GM21717 (cell line): ENCODE results near the gene C2orf76.
A peak's percentile ranks its signal among the peaks of the same experiment; 100 is the strongest.
"Not testable (repeated sequence)": the region's sequence is repeated elsewhere in the genome, so short reads cannot be mapped to it uniquely, and the experiment has no call there.

Experiments used
- ATAC-seq: cut with Tn5 transposase; IDR thresholded peaks from one replicate; pipeline ENCODE4 v1.9.1; 2021; ENCODE audit warnings: mild to moderate bottlenecking, moderate library complexity; ENCODE audit not compliant: unreplicated experiment

The C2orf76 gene

GRCh38 chr2:119377993-119378345 lies 11.3 kb upstream of the C2orf76 start:
- no peak for ATAC-seq

DNA sequence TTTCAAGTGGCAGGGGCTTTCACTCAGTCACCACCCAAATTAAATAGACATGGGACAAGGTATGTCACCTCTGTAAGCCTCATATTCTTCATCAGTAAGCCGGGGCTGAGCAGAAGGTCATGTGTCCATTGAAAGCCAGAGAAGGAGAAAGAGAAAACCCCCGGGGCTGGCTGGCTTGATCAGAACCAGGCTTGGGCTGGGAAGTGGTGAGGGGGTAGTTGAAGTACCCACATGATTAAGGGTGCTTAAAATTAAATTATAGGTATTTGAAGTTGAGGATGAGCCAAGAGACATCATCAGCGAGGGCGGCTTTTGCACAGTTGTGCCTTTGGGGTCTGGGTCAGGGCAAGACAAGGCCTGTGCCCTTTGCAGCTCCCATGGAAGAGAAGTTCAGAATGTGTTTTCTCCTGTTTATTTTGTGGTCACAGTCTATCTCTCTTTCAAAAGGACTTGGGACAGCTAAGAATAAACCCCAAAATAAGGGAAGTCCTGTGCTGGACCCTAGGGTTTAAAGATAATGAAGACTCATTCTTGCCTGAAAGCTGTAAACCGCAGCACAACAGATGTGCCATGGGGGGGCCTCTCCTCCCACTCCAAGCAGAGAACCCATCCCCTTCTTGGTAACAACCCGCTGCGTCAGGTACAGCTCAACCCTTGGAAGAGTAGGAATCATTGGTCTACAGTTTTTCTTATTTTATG lies 10.8 kb upstream of the C2orf76 start:
- no peak for ATAC-seq

DNA sequence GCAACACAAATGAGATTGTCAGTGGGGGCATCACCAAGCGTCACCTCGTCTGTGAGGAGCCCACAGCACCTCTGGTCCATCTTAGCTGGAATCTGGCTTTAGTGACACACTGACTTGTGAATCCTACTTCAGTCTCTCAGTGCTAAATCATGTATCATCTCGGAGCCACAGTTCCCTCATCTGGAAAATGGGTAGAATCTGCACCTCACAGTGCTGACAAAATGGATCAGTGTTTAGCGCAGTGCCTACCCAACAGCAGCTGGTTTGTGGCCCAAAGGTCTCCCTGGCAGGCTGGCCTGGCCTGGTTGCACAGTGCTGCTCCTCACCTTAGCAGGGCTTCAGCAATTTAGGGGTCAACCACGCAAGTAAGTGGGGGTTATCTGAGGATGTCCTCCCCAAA lies 10.2 kb upstream of the C2orf76 start:
- ATAC-seq = no peak

DNA sequence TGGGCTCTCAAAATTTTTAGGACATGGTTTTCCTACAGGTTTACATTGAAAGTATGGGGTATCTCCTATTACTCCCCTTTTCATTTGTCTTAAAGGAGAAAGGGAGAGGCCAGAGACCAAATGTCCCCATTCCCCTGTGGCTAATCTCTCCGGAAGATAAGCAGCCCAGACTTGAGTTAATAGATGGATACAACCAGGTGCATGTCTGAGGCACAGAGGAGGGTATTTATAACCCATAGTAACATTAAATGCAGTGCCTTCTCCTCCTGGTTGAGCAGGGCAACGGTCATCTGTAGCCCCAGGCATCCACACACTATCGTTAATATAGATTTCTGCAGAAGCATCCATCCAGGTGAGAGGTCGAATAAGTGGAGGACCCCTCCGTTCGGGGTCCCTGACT lies 9.8 kb upstream of the C2orf76 start:
- ATAC-seq = not testable (repeated sequence)

DNA sequence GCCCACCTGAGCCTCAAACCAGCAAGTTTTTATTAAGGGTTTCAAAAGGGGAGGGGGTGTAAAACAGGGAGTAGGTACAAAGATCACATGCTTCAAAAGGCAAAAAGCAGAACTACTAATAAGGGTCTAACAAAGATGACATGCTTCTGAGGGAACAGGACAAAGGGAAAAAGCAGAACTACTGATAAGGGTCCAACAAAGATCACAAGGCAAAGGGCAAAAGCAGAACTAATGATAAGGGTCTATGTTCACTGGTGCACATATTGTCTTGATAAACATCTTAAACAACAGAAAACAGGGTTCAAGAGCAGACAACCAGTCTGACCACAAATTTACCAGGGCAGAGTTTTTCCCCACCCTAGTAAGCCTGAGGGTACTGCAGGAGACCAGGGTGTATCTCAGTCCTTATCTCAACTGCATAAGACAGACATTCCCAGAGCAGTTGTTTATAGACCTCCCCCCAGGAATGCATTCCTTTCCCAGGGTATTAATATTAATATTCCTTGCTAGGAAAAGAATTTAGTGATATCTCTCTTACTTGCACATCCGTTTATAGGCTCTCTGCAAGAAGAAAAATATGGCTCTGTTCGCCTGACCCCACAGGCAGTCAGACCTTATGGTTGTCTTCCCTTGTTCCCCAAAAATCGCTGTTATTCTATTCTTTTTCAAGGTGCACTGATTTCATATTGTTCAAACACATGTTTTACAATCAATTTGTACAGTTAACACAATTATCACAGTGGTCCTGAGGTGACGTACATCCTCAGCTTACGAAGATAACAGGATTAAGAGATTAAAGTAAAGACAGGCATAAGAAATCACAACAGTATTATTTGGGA lies 7.5 kb upstream of the C2orf76 start:
- ATAC-seq = not testable (repeated sequence)

DNA sequence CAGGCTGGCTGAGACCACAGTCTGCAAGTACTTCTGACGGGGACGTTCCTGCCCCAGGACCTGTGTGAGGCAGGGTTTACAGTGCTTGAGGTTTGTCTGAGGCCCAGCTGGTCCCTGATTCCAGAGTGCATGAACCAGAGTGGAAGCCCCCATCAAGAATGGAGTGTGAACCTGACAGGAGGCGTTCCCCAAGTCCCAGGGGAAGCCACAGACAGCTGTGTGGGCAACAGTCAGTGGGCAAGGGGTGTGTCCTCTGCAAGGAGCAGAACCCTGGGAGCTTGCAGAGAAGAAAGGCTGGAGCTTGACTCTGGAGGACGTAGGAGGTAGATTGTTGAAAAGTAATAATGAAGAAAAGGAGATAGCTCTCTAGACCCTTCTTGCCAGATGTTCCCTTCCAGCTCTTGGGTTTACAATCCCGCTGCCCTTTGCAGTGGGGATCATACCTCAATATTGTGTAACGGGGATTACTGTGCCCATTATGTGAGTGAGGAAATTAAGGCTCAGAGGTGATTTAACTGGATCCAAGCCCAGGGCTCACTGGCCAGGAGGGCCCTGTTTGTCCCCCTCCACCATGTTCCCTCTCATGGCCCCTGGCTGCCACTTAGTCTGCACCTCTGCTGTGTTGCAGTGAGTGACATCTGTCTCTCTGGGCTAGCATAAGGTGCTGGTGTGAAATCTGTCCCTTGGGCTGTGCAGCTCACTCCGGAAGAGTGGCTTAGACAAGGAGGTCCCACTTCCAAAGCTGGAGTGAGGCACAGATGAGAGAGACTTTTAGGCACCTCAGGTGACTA lies 6.3 kb upstream of the C2orf76 start:
- no peak for ATAC-seq

GRCh38 chr2:119371111-119371510 lies 4.5 kb upstream of the C2orf76 start:
- no peak for ATAC-seq

DNA sequence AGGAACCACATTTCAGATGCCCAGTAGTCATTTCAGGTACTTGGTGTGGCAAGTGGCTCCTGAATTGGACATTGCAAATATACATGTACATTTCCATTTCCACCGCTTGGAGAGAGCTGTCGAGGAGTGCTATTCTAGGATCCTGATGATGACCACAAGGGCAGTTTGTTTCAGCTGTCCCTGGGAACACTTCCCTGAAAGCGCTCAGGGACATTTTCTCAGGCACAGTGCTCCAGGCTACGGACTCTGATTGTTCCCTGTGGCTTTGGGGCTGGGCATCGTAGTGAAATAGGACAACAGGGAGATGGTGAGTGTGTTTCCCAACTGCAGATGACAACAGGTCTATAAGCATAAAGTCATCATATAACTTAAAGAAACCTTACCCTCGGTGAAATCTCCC lies 3.2 kb upstream of the C2orf76 start:
- no peak for ATAC-seq

- peak; percentile 21 for ATAC-seq
Observed at GRCh38 chr2:119367472-119368099, 952 bp upstream of the C2orf76 start.

- peak; percentile 5 for ATAC-seq
Observed at GRCh38 chr2:119366161-119366648, 429 bp downstream of the C2orf76 start.

- ATAC-seq = no peak
Observed at GRCh38 chr2:119365436-119365835, 1.2 kb downstream of the C2orf76 start.

DNA sequence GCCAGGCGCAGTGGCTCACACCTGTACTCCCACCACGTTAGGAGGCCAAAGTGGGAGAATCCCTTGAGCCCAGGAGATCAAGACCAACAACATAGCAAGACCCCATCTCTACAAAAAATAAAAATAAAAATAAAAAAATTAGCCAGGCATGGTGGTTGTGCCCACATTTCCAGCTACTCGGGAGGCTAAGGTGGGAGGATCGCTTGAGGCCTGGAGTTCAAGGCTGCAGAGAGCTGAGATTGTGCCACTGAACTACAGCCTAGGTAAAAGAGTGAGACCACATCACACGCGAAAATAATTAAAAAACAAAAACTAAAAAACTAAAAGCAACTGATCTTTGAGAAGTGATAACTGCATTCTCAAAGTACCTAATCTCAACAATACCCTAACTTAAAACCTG lies 1.8 kb downstream of the C2orf76 start:
- ATAC-seq = no peak

GRCh38 chr2:119360423-119360966 lies 6.1 kb downstream of the C2orf76 start:
- no peak for ATAC-seq

- no peak for ATAC-seq
Observed at GRCh38 chr2:119359774-119360173, 6.9 kb downstream of the C2orf76 start.

DNA sequence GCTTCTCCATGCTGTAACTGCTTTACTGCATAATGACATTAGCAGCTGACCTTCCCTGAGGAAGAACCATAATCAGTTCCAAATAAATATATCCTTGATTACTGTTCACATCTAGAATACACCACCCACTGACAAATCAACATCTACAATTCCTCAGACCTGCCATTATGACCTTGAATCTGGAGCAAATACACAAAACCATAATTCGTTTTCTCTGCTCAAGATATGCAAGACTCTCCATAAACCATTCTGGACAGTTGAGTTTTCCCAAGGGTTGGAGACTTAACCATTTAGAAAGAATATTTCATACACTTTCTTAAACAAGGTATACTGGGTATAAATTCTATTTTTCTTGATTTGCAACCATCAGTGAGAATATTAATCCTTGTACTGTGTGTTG lies 11.8 kb downstream of the C2orf76 start:
- ATAC-seq = no peak

DNA sequence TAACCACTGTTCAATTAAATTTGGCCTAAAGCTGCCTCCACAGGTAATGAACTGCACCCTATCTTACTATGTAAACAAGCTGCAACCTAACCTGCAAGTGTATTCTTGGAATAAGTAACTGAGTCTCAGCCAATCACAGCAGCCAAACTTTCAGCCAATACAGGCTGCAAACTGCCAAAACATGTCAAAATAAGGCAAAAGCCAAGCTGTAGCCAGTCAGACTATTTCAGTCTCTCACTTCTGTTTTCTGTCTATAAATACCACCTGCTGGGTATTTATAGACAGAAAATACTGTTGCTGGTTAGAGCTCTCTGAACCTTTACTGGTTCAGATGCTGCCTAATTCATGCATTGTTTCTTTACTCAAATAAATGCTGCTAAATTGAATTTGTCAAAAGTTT lies 14.3 kb downstream of the C2orf76 start:
- ATAC-seq = peak; percentile 96

- ATAC-seq = no peak
Observed at GRCh38 chr2:119350311-119350998, 16.2 kb downstream of the C2orf76 start.

DNA sequence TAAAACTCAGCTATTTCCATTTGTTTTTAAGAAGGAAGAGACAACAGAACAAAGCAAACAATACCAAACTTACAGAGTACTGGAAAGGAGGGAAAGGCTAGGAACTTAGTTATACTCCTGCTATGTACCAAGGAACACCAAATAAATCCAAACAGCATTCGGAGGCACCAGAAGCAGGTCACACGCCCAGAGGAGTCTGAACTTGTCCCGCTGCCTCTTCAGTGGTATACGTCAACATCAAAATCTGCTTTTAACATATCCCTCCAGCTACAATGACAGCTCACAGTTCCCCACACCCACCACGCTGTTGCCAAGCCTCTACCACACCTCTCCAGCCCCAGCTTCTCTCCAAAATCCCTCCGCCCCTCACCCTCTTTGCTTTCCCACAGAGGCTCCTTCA lies 17.3 kb downstream of the C2orf76 start:
- ATAC-seq = no peak

- ATAC-seq = no peak
Observed at GRCh38 chr2:119341684-119342083, 24.9 kb downstream of the C2orf76 start.

- ATAC-seq = no peak
Observed at GRCh38 chr2:119339562-119339923, 27.1 kb downstream of the C2orf76 start.
